HepG2 (cell line): ENCODE data around the gene USP7. TPM values are rescaled to one million over a fixed set of nuclear protein-coding genes. Genes with fewer than 3 reads are reported as not detected.

Source experiments
- BORCS8-MEF2B ChIP-seq: sonication (generic); formaldehyde crosslinking; IDR thresholded peaks from 2 replicates; pipeline ENCODE4 v1.8.0; 2022; ENCODE audit warnings: mild to moderate bottlenecking, missing genetic modification reagents
- CCAR2 ChIP-seq: fragments of 200-400 bp; formaldehyde crosslinking; optimal IDR thresholded peaks from 2 replicates; pipeline ENCODE3; 2018; ENCODE audit warnings: low read depth, mild to moderate bottlenecking, low read length, moderate library complexity
- DPF2 ChIP-seq: sonication (generic); formaldehyde crosslinking; IDR thresholded peaks from 2 replicates; pipeline ENCODE4 v1.4.0; 2020; ENCODE audit warnings: mild to moderate bottlenecking, low read depth, missing genetic modification reagents, borderline replicate concordance
- KLF6 ChIP-seq: IDR thresholded peaks from 2 replicates; pipeline ENCODE4 v1.8.0; 2016; ENCODE audit warnings: missing biosample characterization, missing genetic modification reagents
- LCORL ChIP-seq, 2 experiments: fragments of 450-650 bp in 1 of 2; sonication (generic) in 1 of 2; formaldehyde crosslinking in 1 of 2; IDR thresholded peaks; 2 replicates each; pipeline versions ENCODE4 v1.5.0 to v1.6.1; 2017 to 2020; ENCODE audit warnings: antibody characterized with exemption in 1 of 2, missing genetic modification reagents in 1 of 2
- MATR3 ChIP-seq: sonication (generic); formaldehyde crosslinking; IDR thresholded peaks from 2 replicates; pipeline ENCODE4 v1.4.0; 2020; ENCODE audit warnings: missing genetic modification reagents
- NKX3-1 ChIP-seq: sonication (generic); formaldehyde crosslinking; IDR thresholded peaks from 2 replicates; pipeline ENCODE4 v1.5.0; 2020; ENCODE audit warnings: missing genetic modification reagents
- NR0B2 ChIP-seq: sonication (generic); formaldehyde crosslinking; IDR thresholded peaks from 2 replicates; pipeline ENCODE4 v1.4.0; 2020; ENCODE audit warnings: mild to moderate bottlenecking, missing genetic modification reagents
- PBX3 ChIP-seq: sonication (generic); formaldehyde crosslinking; IDR thresholded peaks from 2 replicates; pipeline ENCODE4 v1.8.1; 2023; ENCODE audit warnings: missing genetic modification reagents, inconsistent platforms, borderline replicate concordance
- RORA ChIP-seq: sonication (generic); formaldehyde crosslinking; IDR thresholded peaks from 2 replicates; pipeline ENCODE4 v1.5.0; 2020; ENCODE audit warnings: mild to moderate bottlenecking, missing genetic modification reagents, moderate library complexity
- SCMH1 ChIP-seq: sonication (generic); formaldehyde crosslinking; IDR thresholded peaks from 2 replicates; pipeline ENCODE4 v1.9.0; 2021; ENCODE audit warnings: missing genetic modification reagents, mild to moderate bottlenecking, borderline replicate concordance
- SNAI1 ChIP-seq: sonication (generic); formaldehyde crosslinking; IDR thresholded peaks from 2 replicates; pipeline ENCODE4 v1.5.0; 2020; ENCODE audit warnings: mild to moderate bottlenecking, missing genetic modification reagents, borderline replicate concordance
- THAP7 ChIP-seq: sonication (generic); formaldehyde crosslinking; IDR thresholded peaks from 2 replicates; pipeline ENCODE4 v1.8.1; 2023; ENCODE audit warnings: mild to moderate bottlenecking, missing genetic modification reagents
- TRIM22 ChIP-seq: fragments of 450-650 bp; IDR thresholded peaks from 2 replicates; pipeline ENCODE4 v1.6.1; 2017
- ZBTB25 ChIP-seq: IDR thresholded peaks from 2 replicates; pipeline ENCODE4 v1.6.1; 2018; ENCODE audit warnings: missing genetic modification reagents
- ZFAT ChIP-seq: sonication (generic); formaldehyde crosslinking; conservative IDR thresholded peaks from 2 replicates; pipeline ENCODE4 v1.8.1; 2023; ENCODE audit warnings: missing genetic modification reagents, inconsistent platforms
- ZMAT3 ChIP-seq: sonication (generic); formaldehyde crosslinking; conservative IDR thresholded peaks from 2 replicates; pipeline ENCODE4 v1.7.0; 2021; ENCODE audit warnings: missing genetic modification reagents
- ZNF335 ChIP-seq: sonication (generic); formaldehyde crosslinking; IDR thresholded peaks from 2 replicates; pipeline ENCODE4 v1.4.0; 2020; ENCODE audit warnings: missing genetic modification reagents
- ZNF468 ChIP-seq: sonication (generic); formaldehyde crosslinking; IDR thresholded peaks from 2 replicates; pipeline ENCODE4 v1.8.0; 2022; ENCODE audit warnings: mild to moderate bottlenecking, moderate library complexity, missing genetic modification reagents
- ZNF7 ChIP-seq: IDR thresholded peaks from 2 replicates; pipeline ENCODE4 v1.6.1; 2016; ENCODE audit warnings: missing biosample characterization, missing genetic modification reagents
- ZNF703 ChIP-seq: sonication (generic); formaldehyde crosslinking; IDR thresholded peaks from 2 replicates; pipeline ENCODE4 v1.5.1; 2020; ENCODE audit warnings: missing genetic modification reagents, mild to moderate bottlenecking, moderate library complexity, borderline replicate concordance
- ZNF709 ChIP-seq: sonication (generic); formaldehyde crosslinking; IDR thresholded peaks from 2 replicates; pipeline ENCODE4 v1.5.0; 2020; ENCODE audit warnings: mild to moderate bottlenecking, missing genetic modification reagents
- ZNF790 ChIP-seq: sonication (generic); formaldehyde crosslinking; IDR thresholded peaks from 2 replicates; pipeline ENCODE4 v1.8.0; 2022; ENCODE audit warnings: missing genetic modification reagents, mild to moderate bottlenecking, borderline replicate concordance
- ZNF841 ChIP-seq: sonication (generic); formaldehyde crosslinking; IDR thresholded peaks from 2 replicates; pipeline ENCODE4 v1.8.1; 2023; ENCODE audit warnings: missing genetic modification reagents, borderline replicate concordance
- ZSCAN12 ChIP-seq: sonication (generic); formaldehyde crosslinking; IDR thresholded peaks from 2 replicates; pipeline ENCODE4 v1.9.0; 2021; ENCODE audit warnings: mild to moderate bottlenecking, missing genetic modification reagents
- ZSCAN25 ChIP-seq: sonication (generic); formaldehyde crosslinking; IDR thresholded peaks from 2 replicates; pipeline ENCODE4 v1.8.0; 2022; ENCODE audit warnings: mild to moderate bottlenecking, missing genetic modification reagents
- polyA plus RNA-seq, 8 experiments: library from polyadenylated mRNA; depleted of rRNA in 3 of 8; stranded (reverse) in 7 of 8; unstranded in 1 of 8; fragments of >200 nt; fragmentation: Illumina TruSeq in 4 of 8; extraction: Trizol in 4 of 8; gene quantifications; 2 replicates each; pipeline versions ENCODE4 v1.2.1 to v1.2.3, GENCODE V29; 2011 to 2016; ENCODE audit warnings: low read depth in 4 of 8, missing spikeins in 1 of 8, mixed read lengths in 1 of 8; ENCODE audit not compliant: insufficient read depth in 1 of 8
- total RNA-seq, 5 experiments: library from RNA; depleted of rRNA; stranded (reverse); fragments of >200 nt; fragmentation: Illumina TruSeq; extraction: Trizol; gene quantifications; 2 replicates each; pipeline ENCODE4 v1.2.3, GENCODE V29; 2016; ENCODE audit warnings: low read depth in 1 of 5

Gene USP7
- total and polyA plus RNA-seq, 2 of the 13 experiments (the other 11 are each of a cell fraction or from before 2014, with no cell fraction given), result 52.5 to 173 TPM

- TF ChIP-seq MATR3 (CRISPR knock-in tag) (no peak), ZSCAN12 (no peak), LCORL (IDR thresholded peaks at IDR 0.05) (no peak), LCORL (CRISPR knock-in tag; IDR thresholded peaks at IDR 0.05) (no peak; the same call in 1 of the 2 replicates), ZNF790 (no peak), RORA (no peak), ZNF468 (no peak), ZNF7 (CRISPR knock-in tag) (0 out of 2 replicates have a peak, but pooled peaks have one; percentile 30), TRIM22 (no peak), ZBTB25 (peak; percentile 79), ZNF709 (peak; percentile 62; the same call in 1 of the 2 replicates), PBX3 (CRISPR knock-in tag) (no peak), SNAI1 (CRISPR knock-in tag) (no peak; the same call in 1 of the 2 replicates), NKX3-1 (CRISPR knock-in tag) (no peak; the same call in 1 of the 2 replicates), DPF2 (CRISPR knock-in tag) (no peak), SCMH1 (CRISPR knock-in tag) (no peak), ZFAT (CRISPR knock-in tag) (no peak), ZNF335 (CRISPR knock-in tag) (no peak), ZNF703 (CRISPR knock-in tag) (no peak), THAP7 (CRISPR knock-in tag) (no peak), BORCS8-MEF2B (CRISPR knock-in tag) (peak; percentile 72), KLF6 (CRISPR knock-in tag) (peak; percentile 62), CCAR2 (no peak), ZNF841 (no peak), ZSCAN25 (CRISPR knock-in tag) (0 out of 2 replicates have a peak, but pooled peaks have one; percentile 11), ZMAT3 (CRISPR knock-in tag) (peak; percentile 76), NR0B2 (CRISPR knock-in tag) (peak; percentile 95; the same call in 1 of the 2 replicates)
Observed at GRCh38 chr16:8866118-8866883, 97.4 kb downstream of the USP7 start (continued).
